GM21447 (cell line): ENCODE results near the gene TNIP2.
"Not testable (repeated sequence)": the region's sequence is repeated elsewhere in the genome, so short reads cannot be mapped to it uniquely, and the experiment has no call there.

Experiments
- ATAC-seq: cut with Tn5 transposase; IDR thresholded peaks from one replicate; pipeline ENCODE4 v1.9.1; 2021; ENCODE audit not compliant: unreplicated experiment

TNIP2 gene

DNA sequence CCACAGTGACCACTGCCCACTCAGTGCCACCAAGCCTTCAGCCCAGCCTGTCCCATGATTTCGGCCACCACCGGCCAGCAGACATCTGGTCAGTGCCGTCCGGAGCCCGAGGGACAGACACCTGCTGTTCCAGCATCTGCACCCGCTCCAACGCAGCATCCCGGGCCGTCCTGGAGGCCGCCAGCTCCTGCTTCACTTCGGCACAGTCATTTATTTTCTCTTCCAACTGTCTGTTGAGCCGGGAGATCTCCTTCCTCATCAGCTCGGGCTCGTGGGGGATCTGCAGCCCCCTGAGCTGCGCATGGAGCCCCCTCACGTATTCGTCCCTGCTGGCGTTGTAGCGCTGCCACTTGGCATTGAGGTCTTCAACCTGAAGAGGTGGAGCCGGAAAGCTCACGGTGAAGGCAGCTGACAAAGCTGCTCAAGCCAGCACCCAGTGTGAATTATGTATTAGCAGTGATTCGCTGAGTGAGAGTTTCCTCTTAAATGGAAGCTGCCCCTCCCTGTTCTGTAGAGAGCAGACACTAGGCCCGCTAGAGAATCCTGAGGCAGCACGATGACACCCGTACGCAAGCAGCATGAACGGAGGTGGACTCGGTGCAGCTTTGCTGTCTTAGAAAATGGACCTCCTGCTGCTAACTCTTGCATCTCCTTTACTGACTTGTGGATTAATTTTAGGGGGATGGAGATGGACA, 11.4 kb downstream of the TNIP2 start:
- no peak for ATAC-seq

- ATAC-seq: no peak
These were observed 12.4 kb downstream of the TNIP2 start for GRCh38 chr4:2743518-2744445.

- ATAC-seq: no peak
These were observed 13.2 kb downstream of the TNIP2 start for GRCh38 chr4:2742823-2743517.

DNA sequence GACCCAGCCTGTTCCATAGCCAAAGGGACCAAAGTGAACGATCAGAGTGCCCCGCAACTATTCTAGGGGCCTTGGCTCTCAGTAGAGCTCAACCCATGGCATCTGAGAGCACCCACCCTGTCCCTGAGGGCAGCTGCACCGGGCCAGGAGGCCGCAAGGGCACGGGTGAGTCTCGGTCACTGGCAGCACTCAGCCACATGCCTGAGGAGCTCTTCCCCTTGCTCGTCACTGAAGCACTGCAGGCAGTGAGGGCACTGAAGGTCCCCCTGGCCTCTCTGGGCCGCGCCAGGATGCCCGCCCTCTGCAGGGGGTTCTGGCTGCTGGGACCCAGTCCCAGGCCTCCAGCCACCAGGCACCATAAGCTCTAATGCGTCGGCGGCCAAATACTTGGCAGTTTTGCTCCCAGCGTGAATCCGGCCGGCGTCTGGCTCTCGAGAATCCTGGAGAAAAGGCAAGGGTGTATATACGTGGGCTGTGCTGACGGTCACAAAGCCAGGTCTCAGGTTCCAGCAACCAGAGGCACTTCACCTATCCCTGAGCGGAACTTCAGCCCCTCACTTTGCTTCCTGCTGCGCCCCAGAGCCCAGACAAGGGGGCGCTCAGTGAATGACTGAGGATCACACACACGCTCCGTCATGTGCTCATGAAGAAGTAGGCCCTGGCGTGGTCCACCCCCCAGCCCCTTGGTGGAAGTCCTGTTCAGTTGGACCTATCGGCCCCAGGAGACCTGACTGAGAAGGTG, 13.9 kb downstream of the TNIP2 start:
- no peak for ATAC-seq

- ATAC-seq: no peak
These were observed 14.5 kb downstream of the TNIP2 start for GRCh38 chr4:2741626-2742025.

DNA sequence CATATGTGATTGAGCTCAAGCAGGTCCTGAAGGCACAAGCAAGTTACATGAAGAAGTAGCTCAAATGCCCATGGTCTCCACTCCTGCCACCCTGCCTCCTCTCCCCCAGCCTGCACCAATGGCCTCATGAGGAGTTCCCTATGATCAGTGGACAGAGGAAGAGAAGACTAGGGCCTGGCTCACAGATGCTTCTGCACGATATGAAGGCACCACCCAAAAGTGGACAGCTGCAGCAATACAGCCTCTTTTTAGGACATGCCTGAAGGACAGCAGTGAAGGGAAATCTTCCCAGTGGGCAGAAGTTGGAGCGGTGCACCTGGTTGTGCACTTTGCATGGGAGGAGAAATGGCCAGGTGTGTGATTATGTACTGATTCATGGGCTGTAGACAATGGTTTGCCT, 17.8 kb downstream of the TNIP2 start:
- ATAC-seq: not testable (repeated sequence)

- no peak for ATAC-seq
These were observed 20.3 kb downstream of the TNIP2 start for GRCh38 chr4:2735869-2736268.

GRCh38 chr4:2734612-2735011, 21.5 kb downstream of the TNIP2 start:
- ATAC-seq: no peak

GRCh38 chr4:2733844-2734574, 22.1 kb downstream of the TNIP2 start:
- no peak for ATAC-seq

DNA sequence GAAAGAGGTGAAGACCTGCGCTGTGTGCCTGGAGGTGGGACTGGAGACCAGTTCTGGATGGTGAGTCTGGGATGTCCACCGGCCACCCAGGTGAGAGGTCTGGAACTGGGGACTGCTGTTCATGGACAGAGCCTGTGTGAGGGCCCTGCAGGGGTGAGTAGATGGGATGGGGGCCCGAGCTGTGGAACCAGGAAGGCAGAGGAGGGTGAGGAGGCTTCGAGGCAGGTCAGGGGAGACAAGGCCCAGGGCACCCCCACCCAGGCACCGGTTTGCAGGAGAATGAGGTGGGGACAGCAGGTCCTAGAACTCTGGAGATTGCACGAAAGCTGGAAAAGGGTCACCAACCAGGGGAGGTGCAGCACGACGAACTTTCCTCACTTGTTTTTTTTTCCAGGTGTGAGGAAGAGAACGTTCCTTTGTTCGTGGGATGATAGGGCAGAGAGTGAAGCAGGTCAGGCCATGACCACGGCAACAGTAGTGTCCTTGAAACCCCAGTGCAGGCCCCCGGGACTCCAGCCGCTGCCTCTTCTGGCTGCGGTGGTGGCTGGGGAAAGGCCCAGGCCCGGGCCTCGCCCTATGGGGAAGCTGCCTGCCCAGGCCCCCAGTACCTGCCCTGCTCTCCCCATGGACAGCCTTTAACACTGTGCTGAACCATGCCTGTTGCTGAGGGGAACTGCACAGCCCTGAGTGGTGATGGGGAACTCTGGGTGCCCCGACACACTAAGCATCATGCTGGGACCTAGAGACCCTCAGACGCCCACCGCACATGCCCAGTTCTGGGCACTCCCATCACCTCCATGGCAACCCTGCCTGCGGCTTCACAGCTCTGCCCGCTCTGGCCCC, 22.9 kb downstream of the TNIP2 start:
- no peak for ATAC-seq

- ATAC-seq: no peak
These were observed 23.6 kb downstream of the TNIP2 start for GRCh38 chr4:2732526-2732925.

DNA sequence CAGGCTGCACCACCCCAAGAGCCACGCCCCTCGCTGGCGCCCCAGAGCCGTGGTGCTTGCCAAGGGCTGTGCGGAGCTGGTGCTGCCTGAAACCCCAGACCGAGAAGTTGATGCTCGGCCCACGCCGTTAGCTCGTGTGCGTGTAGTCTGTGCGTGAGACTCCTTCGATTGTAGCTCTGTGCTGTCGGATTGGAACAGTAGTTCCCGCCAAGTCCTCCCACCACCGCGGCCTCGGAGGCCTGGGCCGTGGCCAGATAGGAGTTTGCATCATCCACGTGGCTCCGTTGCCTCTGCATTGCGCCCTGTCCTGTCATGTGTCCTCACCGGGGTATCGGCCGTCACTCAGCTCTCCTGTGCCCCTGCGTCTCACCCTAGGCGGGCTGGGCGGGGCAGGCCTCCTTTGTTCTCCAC, 24.2 kb downstream of the TNIP2 start:
- ATAC-seq: no peak

DNA sequence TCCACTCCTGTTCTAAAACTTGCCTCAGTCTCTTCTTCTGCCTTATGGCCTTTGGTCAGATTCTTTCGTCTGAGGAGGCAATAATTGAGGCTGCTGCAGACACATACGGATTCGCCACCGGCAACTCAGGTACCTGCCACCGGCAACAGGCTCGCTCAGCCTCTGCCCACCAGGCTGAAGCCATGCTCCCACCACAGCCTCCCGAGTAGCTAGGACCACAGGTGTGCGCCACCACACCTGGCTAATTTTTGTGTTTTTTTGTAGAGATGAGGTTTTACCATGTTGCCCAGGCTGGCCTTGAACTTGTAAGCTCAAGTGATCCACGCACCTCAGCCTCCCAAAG, 26.6 kb downstream of the TNIP2 start:
- ATAC-seq: no peak

GRCh38 chr4:2728806-2729532, 27.2 kb downstream of the TNIP2 start:
- ATAC-seq: no peak

DNA sequence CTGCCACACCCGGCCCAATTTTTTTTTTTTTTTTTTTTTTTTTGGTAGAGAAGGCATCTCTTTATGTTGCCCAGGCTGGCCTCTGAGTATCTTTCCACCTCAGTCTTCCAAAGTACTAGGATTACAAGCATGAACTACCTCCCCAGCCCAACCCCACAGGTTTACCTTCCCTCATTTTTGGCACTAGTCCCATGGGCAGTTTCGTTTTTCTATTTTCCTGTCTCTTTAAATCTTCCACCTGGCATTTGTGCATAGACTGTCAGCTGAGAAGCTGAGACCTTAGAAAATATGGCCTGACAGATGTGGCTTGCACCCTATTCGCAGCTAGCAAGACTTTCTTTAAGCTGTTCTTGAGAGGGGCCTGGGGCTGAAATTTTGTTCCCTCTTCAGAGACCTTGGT, 27.9 kb downstream of the TNIP2 start:
- no peak for ATAC-seq

- ATAC-seq: not testable (repeated sequence)
These were observed 29.3 kb downstream of the TNIP2 start for GRCh38 chr4:2726881-2727280.

DNA sequence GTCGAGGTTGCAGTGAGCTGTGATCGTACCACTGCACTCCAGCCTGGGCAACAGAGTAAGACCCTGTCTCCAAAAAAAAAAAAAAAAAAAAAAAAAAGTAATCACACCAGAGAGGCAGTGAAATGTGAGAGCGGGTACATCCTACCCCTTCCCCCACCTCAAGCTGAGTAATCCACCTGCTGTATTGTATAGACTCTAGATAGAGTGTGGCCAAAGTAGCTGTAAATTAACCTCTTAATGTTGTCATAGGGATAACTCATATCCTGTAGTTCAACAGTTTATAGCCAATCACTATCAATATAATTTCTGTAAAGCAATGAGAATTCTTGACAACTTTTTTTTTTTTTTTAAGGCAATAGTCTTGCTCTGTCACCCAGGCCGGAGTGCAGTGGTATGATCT, 30.8 kb downstream of the TNIP2 start:
- ATAC-seq: no peak

- ATAC-seq: no peak
These were observed 32.4 kb downstream of the TNIP2 start for GRCh38 chr4:2723751-2724150.

DNA sequence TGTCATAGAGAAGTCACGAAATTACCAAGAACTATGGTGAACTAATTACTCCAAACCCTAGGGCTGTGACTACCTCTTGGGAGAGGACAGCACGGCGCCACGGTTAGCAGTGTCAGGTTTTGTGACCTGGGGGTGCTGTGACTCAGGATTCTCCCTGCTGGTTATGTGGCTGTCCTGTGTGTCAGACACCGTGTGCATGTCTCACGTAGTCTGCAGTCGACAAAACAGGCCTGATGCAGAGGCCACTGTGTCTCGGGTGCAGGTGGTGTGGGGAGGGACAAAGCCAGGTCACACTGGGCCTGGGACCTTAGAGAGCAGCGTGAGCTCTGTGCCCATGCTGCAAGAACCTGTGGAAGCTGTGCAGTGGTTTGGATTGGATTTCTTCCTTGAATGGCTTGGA, 34.1 kb downstream of the TNIP2 start:
- no peak for ATAC-seq
